Medulla oblongata (tissue), 1 donor: ENCODE measurements around the gene CPAMD8.

ENCODE experiments used
- DNase-seq: peaks from one replicate; pipeline ENCODE4 v3.0.0-alpha.2; 2015; ENCODE audit errors: extremely low spot score

The CPAMD8 gene

GRCh38 chr19:16892868-16893685 is 133.5 kb downstream of the CPAMD8 start:
- DNase-seq: no peak

DNA sequence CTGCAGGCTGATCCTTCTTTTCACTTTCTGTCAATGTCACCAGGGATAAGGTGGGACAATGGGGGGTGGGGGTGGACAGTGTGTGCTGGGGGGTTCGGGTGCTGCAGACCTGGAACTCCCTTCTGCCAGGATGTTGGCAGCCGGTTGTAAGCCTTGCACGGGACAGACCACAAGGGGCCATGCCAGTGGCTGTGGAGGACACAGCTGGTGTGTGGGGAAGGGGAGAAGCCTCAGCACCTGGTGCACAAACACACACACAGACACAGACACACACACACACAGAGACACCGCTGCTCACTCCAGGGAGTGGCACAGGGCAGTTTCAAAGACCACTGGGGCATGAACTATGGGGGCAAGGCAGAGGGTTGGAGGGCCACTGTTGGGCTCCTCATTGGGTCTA is 134.2 kb downstream of the CPAMD8 start:
- no peak for DNase-seq

- DNase-seq: no peak
Measured at GRCh38 chr19:16891696-16892382, 134.8 kb downstream of the CPAMD8 start.

DNA sequence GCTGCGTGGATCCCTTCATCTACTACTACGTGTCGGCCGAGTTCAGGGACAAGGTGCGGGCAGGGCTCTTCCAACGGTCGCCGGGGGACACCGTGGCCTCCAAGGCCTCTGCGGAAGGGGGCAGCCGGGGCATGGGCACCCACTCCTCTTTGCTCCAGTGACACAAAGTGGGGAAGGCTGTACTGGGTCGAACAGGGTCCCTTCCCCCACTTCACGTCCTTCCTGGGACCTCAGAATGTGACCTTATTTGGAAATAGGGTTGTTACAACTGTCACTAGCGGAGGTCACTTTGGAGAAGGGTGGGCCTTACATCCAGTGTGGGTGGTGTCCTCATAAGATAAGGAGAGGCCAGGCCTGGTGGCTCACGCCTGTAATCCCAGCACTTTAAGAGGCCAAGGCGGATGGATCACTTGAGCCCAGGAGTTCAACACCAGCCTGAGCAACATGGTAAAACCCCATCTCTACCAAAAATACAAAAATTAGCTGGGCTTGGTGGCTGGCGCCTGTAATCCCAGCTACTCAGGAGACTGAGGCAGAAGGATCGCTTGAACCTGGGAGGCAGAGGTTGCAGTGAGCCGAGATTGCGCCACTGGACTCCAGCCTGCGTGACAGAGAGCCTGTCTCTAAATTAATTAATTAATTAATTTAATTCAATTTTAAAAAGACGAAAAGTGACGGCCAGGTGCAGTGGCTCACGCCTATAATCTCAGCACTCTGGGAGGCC is 136.0 kb downstream of the CPAMD8 start:
- no peak for DNase-seq

GRCh38 chr19:16889883-16890460 is 136.6 kb downstream of the CPAMD8 start:
- DNase-seq: no peak

DNA sequence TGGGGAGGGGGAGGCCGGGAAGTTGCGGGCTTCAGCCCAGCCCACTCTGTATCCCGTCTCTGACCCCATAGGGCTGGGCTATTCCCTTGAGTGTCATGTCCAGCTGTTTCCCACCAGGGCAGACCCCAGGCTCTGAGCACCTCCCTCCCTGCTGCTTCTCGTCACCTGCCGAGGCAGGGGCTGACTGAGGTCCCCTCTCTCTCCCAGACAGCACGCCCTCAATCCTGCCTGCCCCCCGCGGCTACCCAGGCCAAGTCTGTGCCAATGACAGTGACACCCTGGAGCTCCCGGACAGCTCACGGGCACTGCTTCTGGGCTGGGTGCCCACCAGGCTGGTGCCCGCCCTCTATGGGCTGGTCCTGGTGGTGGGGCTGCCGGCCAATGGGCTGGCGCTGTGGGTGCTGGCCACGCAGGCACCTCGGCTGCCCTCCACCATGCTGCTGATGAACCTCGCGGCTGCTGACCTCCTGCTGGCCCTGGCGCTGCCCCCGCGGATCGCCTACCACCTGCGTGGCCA is 137.2 kb downstream of the CPAMD8 start:
- no peak for DNase-seq

DNA sequence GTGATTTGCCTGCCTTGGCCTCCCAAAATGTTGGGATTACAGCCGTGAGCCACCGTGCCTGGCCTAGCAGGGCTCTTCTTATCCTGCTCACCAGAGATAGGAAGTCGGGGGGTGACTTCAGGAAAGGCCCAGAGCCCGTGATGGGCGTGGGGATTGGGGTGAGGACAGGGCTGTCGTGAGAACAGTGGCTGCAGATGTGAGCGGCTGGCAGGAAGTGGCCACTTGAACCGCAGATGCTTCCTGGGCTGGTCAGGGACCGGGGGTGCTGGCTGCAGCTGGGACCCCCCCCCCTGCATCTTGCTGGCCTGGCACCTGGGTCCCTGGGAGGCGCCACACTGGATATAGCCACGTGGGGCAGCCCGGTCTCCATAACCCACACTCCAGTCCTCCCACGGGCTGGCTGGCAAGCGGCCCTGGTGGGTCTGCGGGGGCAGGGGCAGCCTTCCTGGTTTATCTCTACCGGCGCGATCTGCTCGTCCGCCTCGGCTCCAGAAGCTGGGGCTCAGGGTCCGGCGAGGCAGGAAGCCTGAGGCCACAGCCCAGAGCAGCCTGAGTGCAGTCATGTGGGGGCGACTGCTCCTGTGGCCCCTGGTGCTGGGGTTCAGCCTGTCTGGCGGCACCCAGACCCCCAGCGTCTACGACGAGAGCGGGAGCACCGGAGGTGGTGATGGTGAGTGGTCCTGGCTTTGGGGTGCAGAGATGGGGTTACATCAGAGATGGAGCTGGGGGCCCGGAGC is 137.8 kb downstream of the CPAMD8 start, which contains the start of gene F2RL3:
Gene F2RL3, plus strand, starts transcription at position 371 of the 737 bp plus-strand sequence. Its CDS starts 191 bp downstream, at position 562.
- DNase-seq: no peak

DNA sequence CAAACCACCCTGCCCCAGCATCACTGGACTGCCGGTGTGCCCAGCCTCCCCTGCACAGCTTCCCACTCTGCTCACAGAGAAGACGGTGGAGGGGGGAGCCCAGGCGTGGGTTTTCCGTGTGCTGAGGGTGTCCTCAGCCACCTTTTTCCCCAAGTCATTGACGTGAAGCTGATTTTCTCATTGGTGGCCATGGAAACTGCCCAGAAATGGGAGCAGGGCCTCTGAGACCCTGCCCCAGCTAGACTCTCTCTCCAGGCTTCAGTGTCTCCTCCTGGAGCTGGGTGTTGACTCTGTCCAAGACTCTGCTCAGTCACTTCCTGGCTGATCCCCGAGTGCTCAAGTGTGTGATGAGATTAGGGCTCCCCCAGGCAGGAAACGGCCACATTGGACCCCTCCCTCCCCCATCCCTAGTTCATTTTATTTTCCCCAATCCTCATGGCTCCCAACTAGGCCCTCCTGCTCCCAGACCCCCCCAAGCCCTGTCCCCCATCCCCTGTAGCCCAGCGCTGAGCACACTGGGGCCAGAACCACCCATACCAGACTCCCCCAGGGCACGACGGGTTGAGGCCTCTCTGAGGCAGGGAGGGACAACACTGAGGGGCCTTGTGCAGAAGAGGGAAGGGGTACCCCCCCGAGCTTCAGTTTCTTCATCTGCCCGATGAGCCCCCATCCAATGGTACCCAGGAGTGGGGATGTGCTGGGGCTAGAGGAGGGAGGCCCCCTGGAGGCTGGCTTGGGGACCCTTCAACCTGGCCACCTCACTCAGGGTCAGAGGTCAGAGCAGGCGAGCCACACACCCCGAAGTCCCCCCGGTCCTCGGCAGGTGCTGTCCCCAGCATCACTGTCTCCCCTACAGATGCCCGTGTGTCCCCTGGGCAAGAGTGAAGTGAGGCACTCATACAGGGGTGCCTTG is 139.0 kb downstream of the CPAMD8 start:
- DNase-seq: no peak

- DNase-seq: no peak
Measured at GRCh38 chr19:16886305-16886880, 140.2 kb downstream of the CPAMD8 start.

GRCh38 chr19:16885166-16885565 is 141.4 kb downstream of the CPAMD8 start:
- no peak for DNase-seq

DNA sequence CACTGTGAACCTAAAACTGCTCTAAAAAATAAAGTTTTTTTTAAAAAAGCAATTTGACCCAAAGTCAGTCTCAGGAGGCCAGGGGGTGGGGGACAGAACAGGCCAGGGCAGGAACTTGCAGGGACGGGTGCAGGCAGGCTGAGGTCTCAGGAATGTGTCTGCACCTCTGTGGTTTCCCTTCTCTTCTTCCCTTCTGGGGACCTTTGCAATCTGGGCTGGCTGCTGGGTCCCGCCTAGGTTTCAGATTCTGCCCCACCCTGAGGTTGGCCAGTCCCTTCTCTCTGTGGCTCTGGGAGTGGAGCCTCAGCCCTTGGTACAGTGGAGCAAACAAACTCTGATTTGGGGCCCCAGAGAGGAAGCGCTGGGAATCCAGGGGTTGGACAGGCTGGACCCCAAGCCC is 143.1 kb downstream of the CPAMD8 start:
- DNase-seq: no peak

GRCh38 chr19:16882146-16882545 is 144.5 kb downstream of the CPAMD8 start:
- no peak for DNase-seq

GRCh38 chr19:16880884-16881554 is 145.6 kb downstream of the CPAMD8 start:
- no peak for DNase-seq

GRCh38 chr19:16878181-16878965 is 148.2 kb downstream of the CPAMD8 start:
- DNase-seq: no peak

DNA sequence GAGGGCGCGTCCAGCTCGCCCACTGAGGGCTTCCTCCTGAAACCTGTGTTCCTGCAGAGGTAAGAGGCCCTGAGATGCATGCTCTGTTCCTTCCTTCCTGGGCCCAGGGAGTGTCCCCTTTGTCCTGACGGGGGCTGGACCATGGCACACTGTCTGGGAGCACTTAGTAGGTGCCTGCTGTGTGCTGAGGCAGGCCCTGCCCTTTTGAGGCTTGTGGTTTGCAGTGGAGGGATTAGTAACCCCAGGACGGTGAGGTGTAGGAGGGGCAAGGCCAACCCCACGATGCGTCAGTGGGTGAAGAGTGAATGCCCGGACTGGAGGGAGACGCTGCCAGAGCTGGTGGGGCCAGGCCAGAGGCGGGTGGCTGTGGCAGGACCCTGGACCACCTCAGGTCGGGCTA is 149.0 kb downstream of the CPAMD8 start:
- no peak for DNase-seq

GRCh38 chr19:16876904-16877361 is 149.7 kb downstream of the CPAMD8 start:
- DNase-seq: no peak

GRCh38 chr19:16875584-16876555 is 150.7 kb downstream of the CPAMD8 start:
- no peak for DNase-seq
